KG1 (cell line): ENCODE measurements around the gene MAP1LC3C.
A peak's percentile ranks its signal among the peaks of the same experiment; 100 is the strongest.
"Not testable (repeated sequence)": the region's sequence is repeated elsewhere in the genome, so short reads cannot be mapped to it uniquely, and the experiment has no call there.

Experiments used
- DNase-seq: peaks from one replicate; lab custom pipeline; 2025; lab: John Stamatoyannopoulos, UW

Gene MAP1LC3C

DNA sequence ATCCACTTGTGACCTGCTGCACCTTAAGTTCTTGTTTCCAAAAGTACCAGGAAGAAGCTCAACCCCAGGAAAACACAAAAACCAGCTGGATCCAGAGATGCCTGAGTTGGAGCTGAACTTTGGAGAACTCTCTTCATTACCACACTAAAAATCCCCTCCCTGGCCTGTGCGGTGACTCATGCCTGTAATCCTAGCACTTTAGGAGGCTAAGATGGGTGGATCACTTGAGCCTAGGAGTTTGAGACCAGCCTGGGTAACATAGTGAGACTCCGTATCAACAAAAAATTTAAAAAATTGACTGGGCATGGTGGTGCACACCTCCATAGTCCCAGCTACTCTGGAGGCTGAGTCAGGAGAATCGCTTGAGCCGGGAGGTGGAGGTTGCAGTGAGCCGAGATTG lies 6.2 kb downstream of the MAP1LC3C start:
- DNase-seq = no peak

GRCh38 chr1:241990040-241990439 lies 8.9 kb downstream of the MAP1LC3C start:
- no peak for DNase-seq

- DNase-seq = not testable (repeated sequence)
Observed at GRCh38 chr1:241988389-241988930, 10.4 kb downstream of the MAP1LC3C start.

DNA sequence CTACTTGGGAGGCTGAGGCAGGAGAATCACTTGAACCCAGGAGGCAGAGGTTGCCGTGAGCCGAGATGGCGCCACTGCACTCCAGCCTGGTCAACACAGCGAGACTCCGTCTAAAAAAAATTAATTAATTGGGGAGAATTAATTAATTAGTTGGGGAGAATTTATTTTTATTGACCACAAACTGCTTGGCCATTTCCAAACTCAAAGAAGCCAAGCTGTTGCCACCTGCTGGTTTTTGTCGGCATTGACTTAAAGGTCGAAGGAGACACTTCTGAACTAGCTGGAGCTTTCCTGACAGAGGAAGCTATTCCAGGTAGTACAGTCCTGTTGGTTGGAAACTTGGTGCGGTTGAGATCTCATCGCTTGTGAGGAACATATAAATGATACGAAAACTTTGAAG lies 13.1 kb downstream of the MAP1LC3C start:
- DNase-seq = peak; percentile 4

- no peak for DNase-seq
Observed at GRCh38 chr1:241979926-241980325, 19.0 kb downstream of the MAP1LC3C start.

GRCh38 chr1:241979071-241979470 lies 19.8 kb downstream of the MAP1LC3C start:
- DNase-seq = no peak

DNA sequence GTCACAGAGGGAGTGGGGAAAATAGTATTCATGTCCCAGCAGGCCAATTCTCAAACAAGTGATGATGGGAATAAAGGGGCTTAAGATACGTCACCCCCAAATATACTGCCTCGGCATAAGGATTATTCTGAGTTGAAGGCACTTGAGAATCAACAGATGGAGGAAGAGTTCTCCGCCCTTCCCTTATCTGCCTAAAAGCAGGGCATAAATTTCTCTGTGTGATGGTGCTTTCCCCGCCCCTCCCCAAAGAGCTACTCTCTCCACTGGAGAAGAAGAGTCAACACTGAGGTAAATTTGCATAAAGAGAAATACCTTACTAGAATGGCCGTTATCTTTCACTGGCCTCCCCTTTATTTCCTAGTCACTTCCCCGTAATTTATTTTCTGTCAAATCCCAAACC lies 22.7 kb downstream of the MAP1LC3C start:
- no peak for DNase-seq

DNA sequence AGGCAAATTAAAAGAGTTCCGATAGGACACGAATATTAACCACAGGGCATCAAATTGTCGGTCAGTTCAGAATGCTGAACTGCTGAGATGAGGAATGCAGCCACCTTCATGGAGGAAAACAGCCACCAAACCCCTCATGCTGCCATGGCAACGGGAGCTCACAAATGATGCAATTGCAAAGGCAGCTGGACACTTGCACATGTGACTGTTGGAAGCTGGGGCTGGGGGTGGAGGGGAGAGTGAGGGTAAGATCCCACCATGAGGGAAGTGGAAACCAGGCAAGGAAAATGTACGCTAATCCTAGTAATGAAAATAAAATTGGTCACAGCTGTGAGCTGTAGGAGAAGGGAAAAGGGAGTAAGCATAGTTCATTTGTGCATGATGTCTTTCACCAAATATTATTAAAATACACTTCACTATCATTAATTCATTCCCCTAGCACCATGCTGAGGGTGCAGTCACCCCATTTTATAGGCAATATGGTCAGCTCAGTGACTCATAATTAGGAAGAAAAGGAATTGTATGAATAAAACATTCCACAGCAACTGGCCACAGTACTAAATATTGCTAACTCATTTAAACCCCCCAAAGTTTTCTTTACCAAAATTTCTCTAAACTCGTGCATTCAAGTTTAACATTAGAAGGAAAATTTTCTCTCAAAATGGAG lies 26.1 kb downstream of the MAP1LC3C start:
- no peak for DNase-seq

GRCh38 chr1:241968611-241969010 lies 30.3 kb downstream of the MAP1LC3C start:
- no peak for DNase-seq

DNA sequence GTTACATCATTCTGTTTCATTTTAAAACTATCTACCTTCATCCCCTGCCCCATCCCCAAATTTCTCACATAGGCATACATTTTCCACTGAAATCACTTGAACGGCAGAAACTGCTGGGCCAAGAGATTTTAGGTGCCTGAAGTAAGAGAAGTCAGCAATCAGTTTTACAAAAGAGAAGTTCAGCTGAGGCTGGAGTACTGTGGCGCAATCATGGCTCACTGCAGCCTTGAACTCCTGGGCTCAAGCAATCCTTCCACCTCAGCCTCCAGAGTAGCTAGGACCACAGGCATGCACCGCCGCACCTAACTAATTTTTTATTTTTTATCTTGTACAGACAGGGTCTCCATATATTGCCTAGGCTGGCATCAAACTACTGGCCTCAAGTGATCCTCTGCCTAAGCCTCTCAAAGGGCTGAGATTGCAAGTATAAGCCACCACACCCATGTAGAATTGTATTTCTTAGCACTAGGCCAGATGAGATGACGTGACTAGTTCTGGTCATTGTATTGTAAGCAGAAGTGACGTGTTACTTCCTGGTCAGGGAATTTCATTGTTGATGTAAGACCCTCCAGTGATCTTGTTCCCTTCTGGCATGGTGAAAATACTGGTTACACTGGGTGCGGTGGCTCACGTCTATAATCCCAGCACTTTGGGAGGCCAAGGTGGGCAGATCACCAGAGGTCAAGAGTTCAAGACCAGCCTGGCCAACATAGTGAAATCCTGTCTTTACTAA lies 34.2 kb downstream of the MAP1LC3C start:
- no peak for DNase-seq

- DNase-seq = no peak
Observed at GRCh38 chr1:241963722-241964121, 35.2 kb downstream of the MAP1LC3C start.

- DNase-seq = no peak
Observed at GRCh38 chr1:241962153-241962552, 36.7 kb downstream of the MAP1LC3C start.

DNA sequence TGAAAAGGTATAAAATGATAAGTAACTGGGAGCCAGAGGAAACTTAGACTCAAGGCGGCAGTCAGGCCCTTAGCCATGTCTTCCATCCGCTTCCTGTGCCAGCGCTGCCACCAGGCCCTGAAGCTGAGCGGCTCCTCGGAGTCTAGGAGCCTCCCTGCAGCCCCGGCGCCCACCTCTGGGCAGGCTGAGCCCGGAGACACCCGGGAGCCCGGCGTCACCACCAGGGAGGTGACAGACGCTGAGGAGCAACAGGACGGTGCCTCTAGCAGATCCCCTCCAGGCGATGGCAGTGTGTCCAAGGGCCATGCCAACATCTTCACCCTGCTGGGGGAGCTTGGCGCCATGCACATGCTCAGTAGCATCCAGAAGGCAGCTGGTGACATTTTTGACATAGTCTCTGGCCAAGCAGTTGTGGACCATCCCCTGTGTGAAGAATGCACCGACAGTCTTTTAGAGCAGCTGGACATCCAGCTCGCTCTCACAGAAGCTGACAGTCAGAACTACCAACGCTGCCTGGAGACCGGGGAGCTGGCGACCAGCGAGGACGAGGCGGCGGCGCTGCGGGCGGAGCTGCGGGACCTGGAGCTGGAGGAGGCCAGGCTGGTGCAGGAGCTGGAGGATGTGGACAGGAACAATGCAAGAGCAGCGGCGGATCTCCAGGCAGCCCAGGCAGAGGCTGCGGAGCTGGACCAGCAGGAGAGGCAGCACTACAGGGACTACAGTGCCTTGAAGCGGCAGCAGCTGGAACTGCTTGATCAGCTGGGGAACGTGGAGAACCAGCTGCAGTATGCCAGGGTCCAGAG lies 41.0 kb downstream of the MAP1LC3C start, which contains the start of gene BECN2:
BECN2 (plus strand) TSS at position 76 of the 803 bp plus-strand sequence; CDS start at position 76, 0 bp downstream.
- no peak for DNase-seq

- DNase-seq = no peak
Observed at GRCh38 chr1:241950390-241950789, 48.5 kb downstream of the MAP1LC3C start.

DNA sequence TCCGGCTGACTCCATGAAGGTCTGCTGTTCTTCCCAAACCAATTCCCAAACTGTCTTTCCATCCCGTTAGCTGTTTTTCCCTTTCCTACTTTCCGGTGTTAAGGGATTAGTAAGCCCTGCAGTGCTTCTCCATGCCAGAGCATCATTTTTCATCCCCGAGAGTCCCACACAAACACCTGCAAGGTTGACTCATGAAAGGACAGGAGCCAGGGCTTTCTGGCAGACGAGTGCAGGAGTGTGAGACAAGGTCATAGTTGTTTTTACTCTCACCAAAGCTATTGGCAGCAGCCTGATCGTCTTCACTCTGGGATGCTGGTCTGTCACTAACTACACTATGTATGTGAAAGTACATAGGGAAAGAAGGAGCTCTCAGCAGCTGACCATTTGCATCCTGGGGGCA lies 51.5 kb downstream of the MAP1LC3C start:
- no peak for DNase-seq
